GM19099 (cell line): Measurements from ENCODE around the gene FRMD4A.

Source experiments
- POLR2A ChIP-seq: IDR thresholded peaks from 3 replicates; pipeline ENCODE4 v1.6.1; 2011; ENCODE audit warnings: low read depth; ENCODE audit not compliant: insufficient read length; ENCODE audit errors: extremely low read depth

FRMD4A gene

GRCh38 chr10:13657101-13657680, 673.5 kb downstream of the FRMD4A start:
- no peak for TF ChIP-seq POLR2A

- TF ChIP-seq POLR2A: no peak
These were observed 674.2 kb downstream of the FRMD4A start for GRCh38 chr10:13656337-13657100.

GRCh38 chr10:13654846-13655245, 675.9 kb downstream of the FRMD4A start:
- TF ChIP-seq POLR2A: no peak

GRCh38 chr10:13654118-13654830, 676.5 kb downstream of the FRMD4A start:
- TF ChIP-seq POLR2A: no peak

- no peak for TF ChIP-seq POLR2A
These were observed 677.9 kb downstream of the FRMD4A start for GRCh38 chr10:13652860-13653259.

GRCh38 chr10:13651969-13652720, 678.6 kb downstream of the FRMD4A start:
- no peak for TF ChIP-seq POLR2A

GRCh38 chr10:13650961-13651360, 679.8 kb downstream of the FRMD4A start:
- TF ChIP-seq POLR2A: no peak

GRCh38 chr10:13649844-13650520, 680.7 kb downstream of the FRMD4A start:
- no peak for TF ChIP-seq POLR2A

GRCh38 chr10:13648425-13648824, 682.3 kb downstream of the FRMD4A start:
- no peak for TF ChIP-seq POLR2A

- no peak for TF ChIP-seq POLR2A
These were observed 685.9 kb downstream of the FRMD4A start for GRCh38 chr10:13644866-13645265.

- no peak for TF ChIP-seq POLR2A
These were observed 687.7 kb downstream of the FRMD4A start for GRCh38 chr10:13643016-13643415.

- TF ChIP-seq POLR2A: no peak
These were observed 688.4 kb downstream of the FRMD4A start for GRCh38 chr10:13642293-13642692.

- TF ChIP-seq POLR2A: no peak
These were observed 692.8 kb downstream of the FRMD4A start for GRCh38 chr10:13637894-13638293.

- TF ChIP-seq POLR2A: no peak
These were observed 693.3 kb downstream of the FRMD4A start for GRCh38 chr10:13637303-13637856.
